Measurements from ENCODE around the gene CHST6. TPM values are rescaled to one million over a fixed set of nuclear protein-coding genes. Genes with fewer than 3 reads are reported as not detected.
A peak's percentile ranks its signal among the peaks of the same experiment; 100 is the strongest.

The CHST6 gene
- total RNA-seq, 1 experiment from 2014 or later = 1.3 TPM

DNA sequence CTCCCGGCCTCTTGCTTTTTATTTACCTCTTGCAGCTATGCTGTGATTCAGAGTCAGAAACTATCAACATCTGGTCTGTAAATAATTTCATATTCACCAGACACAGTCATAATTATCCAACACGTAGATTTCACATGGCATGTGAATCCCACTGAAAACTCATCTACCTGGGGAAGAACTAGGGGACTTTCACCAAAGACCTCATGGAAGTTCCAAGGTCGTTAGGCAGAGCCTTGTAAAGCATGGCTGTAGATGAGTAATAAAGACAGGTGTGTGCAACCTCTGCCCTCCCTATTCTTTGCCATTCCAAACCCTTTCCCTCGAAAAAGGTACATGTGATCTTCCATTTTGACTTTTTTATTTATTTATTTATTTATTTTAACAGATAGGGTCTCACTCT is 42.5 kb upstream of the CHST6 start:
- H3K4me3 ChIP-seq (ENCODE audit: low read depth, low read length) = no peak overlapping the region
- no peaks in the 10 kb centered on the region; the same call in 1 of the 2 replicates for H3K36me3 ChIP-seq (ENCODE audit: control insufficient read depth, insufficient read depth, low read length)
- TF ChIP-seq, protein P1, sequence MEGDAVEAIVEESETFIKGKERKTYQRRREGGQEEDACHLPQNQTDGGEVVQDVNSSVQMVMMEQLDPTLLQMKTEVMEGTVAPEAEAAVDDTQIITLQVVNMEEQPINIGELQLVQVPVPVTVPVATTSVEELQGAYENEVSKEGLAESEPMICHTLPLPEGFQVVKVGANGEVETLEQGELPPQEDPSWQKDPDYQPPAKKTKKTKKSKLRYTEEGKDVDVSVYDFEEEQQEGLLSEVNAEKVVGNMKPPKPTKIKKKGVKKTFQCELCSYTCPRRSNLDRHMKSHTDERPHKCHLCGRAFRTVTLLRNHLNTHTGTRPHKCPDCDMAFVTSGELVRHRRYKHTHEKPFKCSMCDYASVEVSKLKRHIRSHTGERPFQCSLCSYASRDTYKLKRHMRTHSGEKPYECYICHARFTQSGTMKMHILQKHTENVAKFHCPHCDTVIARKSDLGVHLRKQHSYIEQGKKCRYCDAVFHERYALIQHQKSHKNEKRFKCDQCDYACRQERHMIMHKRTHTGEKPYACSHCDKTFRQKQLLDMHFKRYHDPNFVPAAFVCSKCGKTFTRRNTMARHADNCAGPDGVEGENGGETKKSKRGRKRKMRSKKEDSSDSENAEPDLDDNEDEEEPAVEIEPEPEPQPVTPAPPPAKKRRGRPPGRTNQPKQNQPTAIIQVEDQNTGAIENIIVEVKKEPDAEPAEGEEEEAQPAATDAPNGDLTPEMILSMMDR (IDR thresholded peaks at IDR 0.05; ENCODE audit: insufficient read depth in 1 of 2, low read depth in 1 of 2, low read length in 1 of 2, severe bottlenecking in 1 of 2, unreplicated experiment in 1 of 2) = no peak
- ChIA-PET CTCF (interaction anchor here (0.7 kb wide), 1 partner anchor 222 kb away, joined by 3 read pairs; no protein-coding TSS in a partner anchor), POLR2A (no interaction called here)
- H3K9me3 ChIP-seq = no peaks in the 10 kb centered on the region
- H3K4me1 ChIP-seq = no peaks in the 10 kb centered on the region
- BruUV-seq (replicated peaks) = no TSS peak
- Mint-ChIP-seq H3K36me3 (ENCODE audit: insufficient read depth, unreplicated experiment) (no peaks in the 10 kb centered on the region), H3K27ac (ENCODE audit: unreplicated experiment) (no peak overlapping the region), H3K4me3 (ENCODE audit: unreplicated experiment) (no peak overlapping the region), H3K27me3 (ENCODE audit: insufficient read depth, unreplicated experiment) (no peaks in the 10 kb centered on the region), H3K4me1 (ENCODE audit: low read depth, unreplicated experiment) (no peaks in the 10 kb centered on the region), H3K9me3 (ENCODE audit: unreplicated experiment) (no peaks in the 10 kb centered on the region)
- intact Hi-C loops (cut with micrococcal nuclease; ENCODE audit: unreplicated experiment) = no loop called here
- H3K27me3 ChIP-seq (replicated peaks; ENCODE audit: control insufficient read depth, insufficient read depth, low read length) = no peaks in the 10 kb centered on the region
- DNase-seq = no peak

DNA sequence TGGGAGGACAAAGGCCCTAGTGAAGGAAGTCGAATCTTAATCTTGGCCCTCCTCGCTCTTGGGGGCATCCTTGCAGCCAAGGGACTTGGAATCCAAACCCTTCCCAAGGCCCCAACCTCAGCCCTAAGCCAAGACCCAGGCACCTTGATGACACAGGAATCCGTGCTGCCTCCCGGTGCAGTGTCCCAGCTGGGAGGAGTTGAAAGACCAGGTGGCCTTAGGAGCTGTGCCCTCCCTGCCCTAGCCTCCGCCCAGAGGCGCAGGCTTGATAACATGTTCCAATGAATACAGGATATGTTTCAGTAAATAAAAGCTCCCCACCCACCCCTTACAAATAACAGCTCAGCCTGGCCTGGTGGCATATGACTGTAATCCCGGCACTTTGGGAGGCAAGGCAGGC is 40.7 kb upstream of the CHST6 start, which contains the start of gene CHST5:
Gene CHST5 (minus strand): TSS at position 208 of the 400 bp plus-strand sequence. CDS start 5,724 bp downstream, outside the sequence.
- H3K4me1 Mint-ChIP-seq (ENCODE audit: low read depth, unreplicated experiment) = no peaks in the 10 kb centered on the region
- no peaks in the 10 kb centered on the region for H3K27me3 Mint-ChIP-seq (ENCODE audit: insufficient read depth, unreplicated experiment)
- no peaks in the 10 kb centered on the region for H3K9me3 Mint-ChIP-seq (ENCODE audit: unreplicated experiment)
- TF ChIP-seq, protein P1 (IDR thresholded peaks at IDR 0.05; ENCODE audit: insufficient read depth in 1 of 2, low read depth in 1 of 2, low read length in 1 of 2, severe bottlenecking in 1 of 2, unreplicated experiment in 1 of 2) = no peak
- CTCF ChIA-PET = interaction anchor here (0.6 to 1.5 kb wide), 2 partner anchors 15 to 19 kb away, joined by 3 to 6 read pairs; no protein-coding TSS in a partner anchor
- DNase-seq = peak in 1 of 2 experiments; percentile 32
- no peaks in the 10 kb centered on the region for H3K4me1 ChIP-seq
- H3K4me3 ChIP-seq (ENCODE audit: low read depth, low read length) = no peak within 1 kb of the TSS
- no TSS peak for BruUV-seq (replicated peaks)
- H3K27ac Mint-ChIP-seq (ENCODE audit: unreplicated experiment) = no peak within 1 kb of the TSS
- H3K36me3 ChIP-seq (ENCODE audit: control insufficient read depth, insufficient read depth, low read length) = no peaks in the 10 kb centered on the region
- H3K36me3 Mint-ChIP-seq (ENCODE audit: insufficient read depth, unreplicated experiment) = no peaks in the 10 kb centered on the region
- POLR2A ChIA-PET = no interaction called here
- H3K4me3 Mint-ChIP-seq (ENCODE audit: unreplicated experiment) = no peak within 1 kb of the TSS
- intact Hi-C loops (cut with micrococcal nuclease; ENCODE audit: unreplicated experiment) = no loop called here
- H3K9me3 ChIP-seq = no peaks in the 10 kb centered on the region
- H3K27me3 ChIP-seq (replicated peaks; ENCODE audit: control insufficient read depth, insufficient read depth, low read length) = no peaks in the 10 kb centered on the region

DNA sequence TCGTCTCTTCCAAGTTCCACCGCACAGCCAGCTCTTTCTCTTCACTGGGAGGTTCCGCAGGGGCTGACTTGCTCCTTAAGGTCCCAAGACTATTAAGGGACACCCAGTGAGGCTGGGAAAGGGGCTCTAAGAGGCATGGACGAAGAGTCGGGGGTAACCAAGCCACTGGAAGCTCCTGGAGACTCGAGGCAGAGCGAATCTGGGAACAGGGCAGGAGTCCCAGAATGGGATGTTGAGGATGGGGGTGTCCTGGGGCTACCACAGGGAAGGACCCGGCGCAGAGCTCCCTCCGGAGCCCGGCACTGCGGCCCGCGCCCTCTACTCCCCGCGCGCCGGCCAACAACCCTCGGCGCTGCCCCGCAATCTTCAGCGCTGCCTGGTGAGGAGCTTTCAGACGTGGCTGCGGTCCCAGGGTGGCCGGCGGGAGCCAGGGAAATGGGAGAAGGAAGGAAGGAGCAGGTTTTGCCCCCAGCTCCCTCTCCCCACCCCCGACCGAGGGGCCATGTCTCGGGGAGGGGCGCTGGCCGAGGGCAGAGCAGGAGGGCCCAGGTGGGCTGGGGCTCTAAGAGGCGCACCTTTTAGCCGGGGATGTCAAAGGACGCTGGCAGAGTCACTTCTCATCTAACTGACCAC is 40.1 kb upstream of the CHST6 start:
- no TSS peak for BruUV-seq (replicated peaks)
- TF ChIP-seq, protein P1 (IDR thresholded peaks at IDR 0.05; ENCODE audit: insufficient read depth in 1 of 2, low read depth in 1 of 2, low read length in 1 of 2, severe bottlenecking in 1 of 2, unreplicated experiment in 1 of 2) = no peak

More for the DNA sequence above, 40.1 kb upstream of the CHST6 start:
- Histone ChIP-seq H3K36me3 (ENCODE audit: control insufficient read depth, insufficient read depth, low read length) (no peaks in the 10 kb centered on the region), H3K4me3 (ENCODE audit: low read depth, low read length) (no peak overlapping the region), H3K4me1 (no peaks in the 10 kb centered on the region), H3K9me3 (no peaks in the 10 kb centered on the region), H3K27me3 (replicated peaks; ENCODE audit: control insufficient read depth, insufficient read depth, low read length) (no peaks in the 10 kb centered on the region)
- POLR2A ChIA-PET = no interaction called here
- DNase-seq = no peak
- intact Hi-C loops (cut with micrococcal nuclease; ENCODE audit: unreplicated experiment) = no loop called here
- Mint-ChIP-seq H3K27me3 (ENCODE audit: insufficient read depth, unreplicated experiment) (no peaks in the 10 kb centered on the region), H3K4me3 (ENCODE audit: unreplicated experiment) (no peak overlapping the region), H3K9me3 (ENCODE audit: unreplicated experiment) (no peaks in the 10 kb centered on the region), H3K27ac (ENCODE audit: unreplicated experiment) (no peak overlapping the region), H3K4me1 (ENCODE audit: low read depth, unreplicated experiment) (no peaks in the 10 kb centered on the region), H3K36me3 (ENCODE audit: insufficient read depth, unreplicated experiment) (no peaks in the 10 kb centered on the region)
- CTCF ChIA-PET = interaction anchor here (0.6 to 1.5 kb wide), 2 partner anchors 14 to 19 kb away, joined by 3 to 6 read pairs; no protein-coding TSS in a partner anchor
